ENCODE results near the gene MAP3K20.
"Not testable (repeated sequence)": the region's sequence is repeated elsewhere in the genome, so short reads cannot be mapped to it uniquely, and the experiment has no call there.

MAP3K20 gene

DNA sequence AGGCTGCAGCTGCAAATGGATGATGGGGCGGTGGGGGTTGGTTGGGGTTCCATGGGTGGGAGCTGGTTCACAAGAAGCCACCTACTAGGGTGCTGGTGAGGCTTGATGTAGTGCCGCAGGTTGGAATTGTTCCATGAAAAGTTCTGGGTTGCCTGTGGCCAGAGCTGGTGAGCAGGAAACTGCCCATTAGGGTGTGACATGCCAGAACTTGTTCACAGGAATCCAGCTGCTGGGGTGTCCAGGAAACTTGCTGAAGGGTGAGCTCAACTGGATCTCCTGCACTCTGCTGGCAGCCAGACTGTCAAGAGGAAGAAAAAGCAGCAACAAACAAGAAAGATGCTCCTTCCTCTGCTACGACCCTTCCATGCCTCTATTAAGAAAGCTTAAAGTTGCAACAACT, 48.8 kb downstream of the MAP3K20 start:
- Histone ChIP-seq H3K9ac (ENCODE audit: low read length in 2 of 2) (no peak overlapping the region), H3K4me3 (ENCODE audit: low read length in 2 of 2) (no peak overlapping the region), H3K4me1 (ENCODE audit: control insufficient read depth, insufficient read depth, low read length) (peaks cover 14% of the 10 kb centered on the region), H3K9me3 (ENCODE audit: control insufficient read depth in 2 of 2, low read length in 2 of 2) (no peaks in the 10 kb centered on the region), H3K27me3 (ENCODE audit: control insufficient read depth in 1 of 2, insufficient read depth in 2 of 2, low read length in 2 of 2) (no peaks in the 10 kb centered on the region), H3K36me3 (ENCODE audit: control insufficient read depth in 2 of 2, insufficient read depth in 2 of 2, low read length in 2 of 2) (peaks cover 0 to 2% of the 10 kb centered on the region in 2 donors), H3K27ac (ENCODE audit: low read length) (peak overlapping the region; percentile 41)

DNA sequence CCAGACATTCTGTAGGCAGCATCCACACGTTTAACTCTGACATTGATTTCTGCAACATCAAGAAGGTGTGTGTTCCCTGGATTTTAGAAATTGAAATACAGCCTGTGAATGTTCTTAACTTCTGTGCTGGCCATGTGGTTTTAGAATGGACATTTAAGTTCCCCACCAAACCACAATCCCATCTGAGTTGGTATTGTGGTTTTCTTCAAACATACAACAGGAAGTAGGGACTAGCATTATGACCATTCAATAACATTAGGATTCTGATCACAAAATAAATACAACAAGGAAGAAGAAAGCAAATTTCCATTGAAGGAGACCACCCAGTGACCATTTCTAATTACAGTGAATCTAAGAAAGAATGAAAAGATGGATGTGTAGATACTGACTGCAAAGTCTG, 51.2 kb downstream of the MAP3K20 start:
- peaks cover 5% of the 10 kb centered on the region for H3K4me1 ChIP-seq (ENCODE audit: control insufficient read depth, insufficient read depth, low read length)
- H3K27me3 ChIP-seq (ENCODE audit: control insufficient read depth in 1 of 2, insufficient read depth in 2 of 2, low read length in 2 of 2), result no peaks in the 10 kb centered on the region
- no peak overlapping the region for H3K9ac ChIP-seq (ENCODE audit: low read length in 2 of 2)

DNA sequence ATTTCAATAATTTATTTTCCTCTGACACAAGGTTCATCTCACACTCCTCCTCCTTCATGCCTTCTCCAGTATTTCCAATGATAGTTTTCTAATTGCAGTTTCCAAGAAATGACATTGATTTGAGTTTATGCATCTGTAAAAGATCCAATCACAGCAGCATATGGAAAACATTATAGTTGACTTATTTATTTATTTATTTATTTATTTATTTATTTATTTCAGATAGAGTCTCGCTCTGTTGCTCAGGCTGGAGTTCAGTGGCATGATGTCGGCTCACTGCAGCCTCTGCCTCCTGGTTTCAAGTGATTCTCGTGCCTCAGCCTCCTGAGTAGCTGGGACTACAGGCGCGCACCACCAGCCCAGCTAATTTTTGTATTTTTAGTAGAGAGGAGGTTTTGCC, 52.5 kb downstream of the MAP3K20 start:
- not testable (repeated sequence) for H3K27ac ChIP-seq (ENCODE audit: low read length); H3K9me3 ChIP-seq (ENCODE audit: control insufficient read depth in 2 of 2, low read length in 2 of 2); H3K4me1 ChIP-seq (ENCODE audit: control insufficient read depth, insufficient read depth, low read length); H3K9ac ChIP-seq (ENCODE audit: low read length in 2 of 2); H3K27me3 ChIP-seq (ENCODE audit: control insufficient read depth in 1 of 2, insufficient read depth in 2 of 2, low read length in 2 of 2); H3K4me3 ChIP-seq (ENCODE audit: low read length in 2 of 2); H3K36me3 ChIP-seq (ENCODE audit: control insufficient read depth in 2 of 2, insufficient read depth in 2 of 2, low read length in 2 of 2)

More for the DNA sequence above, 51.2 kb downstream of the MAP3K20 start:
- H3K9me3 ChIP-seq (ENCODE audit: control insufficient read depth in 2 of 2, low read length in 2 of 2), result no peaks in the 10 kb centered on the region
- no peak overlapping the region for H3K27ac ChIP-seq (ENCODE audit: low read length)
- no peak overlapping the region for H3K4me3 ChIP-seq (ENCODE audit: low read length in 2 of 2)
- H3K36me3 ChIP-seq (ENCODE audit: control insufficient read depth in 2 of 2, insufficient read depth in 2 of 2, low read length in 2 of 2), result peaks cover 0 to 2% of the 10 kb centered on the region in 2 donors

DNA sequence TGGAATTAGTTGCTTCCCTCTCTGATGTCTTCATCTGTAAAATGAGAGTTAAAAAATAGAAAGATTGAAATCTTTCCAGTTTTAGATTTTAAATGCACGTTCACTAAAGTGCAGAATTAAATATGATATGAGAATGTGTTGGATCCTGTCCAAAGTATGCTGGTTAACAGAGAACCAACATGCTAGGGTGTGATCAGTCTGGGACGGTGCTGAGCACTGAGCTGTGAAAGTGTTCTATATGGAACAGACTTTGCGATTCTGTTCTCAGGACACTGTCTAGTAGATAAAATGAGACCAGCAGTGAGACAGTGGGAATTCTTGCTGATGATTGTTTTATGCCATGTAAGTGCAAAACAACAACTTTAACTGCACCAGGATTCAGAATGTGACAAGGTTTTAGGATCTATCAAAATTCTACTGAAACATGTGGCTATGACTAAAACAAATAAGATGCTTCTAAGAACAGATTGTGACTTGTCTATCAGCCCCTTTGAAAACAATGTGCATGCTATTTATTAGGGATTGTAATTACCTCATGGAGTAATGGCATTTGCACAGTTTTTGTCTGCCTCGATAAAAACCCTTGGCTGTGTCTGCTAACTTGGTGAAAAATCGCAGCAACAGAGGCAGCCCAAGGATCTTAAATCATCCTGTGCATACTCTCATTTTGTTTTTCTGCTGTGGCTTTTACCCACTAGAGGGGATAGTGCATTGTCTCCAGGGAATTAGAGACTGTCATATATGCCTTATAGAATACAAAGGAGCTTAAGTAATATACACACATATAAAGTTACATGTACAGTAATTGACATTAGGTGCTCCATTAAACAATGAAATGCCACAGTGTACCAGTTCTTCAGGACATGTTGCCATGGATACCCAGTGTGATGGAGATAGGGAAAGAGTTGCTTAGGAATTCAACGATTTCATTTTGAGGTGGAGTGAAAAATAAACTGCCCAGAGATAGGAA, 55.1 kb downstream of the MAP3K20 start:
- Histone ChIP-seq H3K27me3 (ENCODE audit: control insufficient read depth in 1 of 2, insufficient read depth in 2 of 2, low read length in 2 of 2) (no peaks in the 10 kb centered on the region), H3K36me3 (ENCODE audit: control insufficient read depth in 2 of 2, insufficient read depth in 2 of 2, low read length in 2 of 2) (no peaks in the 10 kb centered on the region), H3K4me3 (ENCODE audit: low read length in 2 of 2) (no peak overlapping the region), H3K4me1 (ENCODE audit: control insufficient read depth, insufficient read depth, low read length) (peaks cover 4% of the 10 kb centered on the region), H3K9ac (ENCODE audit: low read length in 2 of 2) (no peak overlapping the region), H3K27ac (ENCODE audit: low read length) (no peak overlapping the region), H3K9me3 (ENCODE audit: control insufficient read depth in 2 of 2, low read length in 2 of 2) (no peaks in the 10 kb centered on the region)

DNA sequence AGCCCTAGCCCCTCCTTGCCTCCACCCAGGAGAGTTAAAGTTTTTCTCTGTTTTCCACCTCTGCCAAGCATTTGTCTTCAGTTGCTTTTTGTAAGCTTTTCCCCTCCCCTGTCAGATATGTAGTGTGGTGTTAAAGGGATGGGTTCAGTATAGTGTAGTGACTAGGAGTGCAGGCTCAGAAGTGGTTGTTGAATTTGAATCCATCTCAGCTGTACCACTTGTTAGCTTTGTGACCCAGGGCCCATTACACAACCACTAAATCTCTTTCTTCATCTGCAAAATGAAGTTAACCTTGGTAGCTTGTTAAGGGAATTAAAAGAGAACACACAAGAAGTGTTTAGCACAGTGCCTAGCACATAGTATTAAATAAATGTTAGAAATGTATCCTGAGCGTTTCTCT, 56.9 kb downstream of the MAP3K20 start:
- peak overlapping the region in 1 of 2 donors; percentile 29 for H3K9ac ChIP-seq (ENCODE audit: low read length in 2 of 2)
- peaks cover 4% of the 10 kb centered on the region for H3K4me1 ChIP-seq (ENCODE audit: control insufficient read depth, insufficient read depth, low read length)
- no peaks in the 10 kb centered on the region for H3K27me3 ChIP-seq (ENCODE audit: control insufficient read depth in 1 of 2, insufficient read depth in 2 of 2, low read length in 2 of 2)
- no peaks in the 10 kb centered on the region for H3K36me3 ChIP-seq (ENCODE audit: control insufficient read depth in 2 of 2, insufficient read depth in 2 of 2, low read length in 2 of 2)
- peak overlapping the region in 1 of 2 donors; percentile 17 for H3K4me3 ChIP-seq (ENCODE audit: low read length in 2 of 2)
- no peak overlapping the region for H3K27ac ChIP-seq (ENCODE audit: low read length)
- H3K9me3 ChIP-seq (ENCODE audit: control insufficient read depth in 2 of 2, low read length in 2 of 2), result no peaks in the 10 kb centered on the region

DNA sequence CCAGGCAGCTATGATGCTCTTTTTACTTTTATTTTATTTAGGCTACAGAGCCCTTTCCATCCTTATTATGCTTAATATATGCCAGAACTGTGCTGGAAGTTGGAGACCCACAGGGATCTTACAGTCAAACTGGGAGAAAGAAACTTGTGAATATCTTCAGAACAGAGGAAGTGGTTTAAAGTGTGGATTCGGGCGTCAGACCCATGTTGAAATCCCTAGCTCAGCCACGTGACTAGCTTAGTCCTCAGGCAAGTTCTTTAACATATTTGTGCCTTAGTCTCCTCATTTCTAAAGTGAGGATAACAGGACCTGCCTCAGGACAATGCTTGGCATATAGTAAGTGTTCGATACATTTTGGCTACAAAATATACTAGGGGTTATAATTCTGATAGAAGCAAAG, 59.1 kb downstream of the MAP3K20 start:
- peaks cover 4% of the 10 kb centered on the region for H3K4me1 ChIP-seq (ENCODE audit: control insufficient read depth, insufficient read depth, low read length)
- H3K36me3 ChIP-seq (ENCODE audit: control insufficient read depth in 2 of 2, insufficient read depth in 2 of 2, low read length in 2 of 2), result no peaks in the 10 kb centered on the region
- H3K9me3 ChIP-seq (ENCODE audit: control insufficient read depth in 2 of 2, low read length in 2 of 2), result no peaks in the 10 kb centered on the region
- no peak overlapping the region for H3K9ac ChIP-seq (ENCODE audit: low read length in 2 of 2)
- H3K4me3 ChIP-seq (ENCODE audit: low read length in 2 of 2), result no peak overlapping the region
- H3K27me3 ChIP-seq (ENCODE audit: control insufficient read depth in 1 of 2, insufficient read depth in 2 of 2, low read length in 2 of 2), result no peaks in the 10 kb centered on the region
- no peak overlapping the region for H3K27ac ChIP-seq (ENCODE audit: low read length)

DNA sequence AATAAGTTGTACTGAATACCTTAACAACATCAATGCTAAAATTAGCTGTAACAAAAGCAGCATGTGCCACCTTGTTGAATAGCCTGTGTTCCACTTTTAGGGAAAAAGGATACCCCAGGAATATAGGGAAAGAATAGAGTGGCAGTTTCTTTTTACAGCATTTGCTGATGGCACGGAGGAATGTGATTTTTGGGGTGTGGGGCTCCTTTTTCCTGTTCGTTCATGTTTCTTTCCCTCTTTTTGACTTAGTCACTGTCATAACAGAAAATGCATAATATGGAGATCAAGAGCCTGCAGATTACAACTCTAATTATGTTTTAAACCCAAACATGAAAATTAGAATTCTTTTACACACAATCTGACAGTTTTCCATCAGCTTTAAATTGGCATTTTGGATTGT, 60.4 kb downstream of the MAP3K20 start:
- Histone ChIP-seq H3K9ac (ENCODE audit: low read length in 2 of 2) (no peak overlapping the region), H3K4me3 (ENCODE audit: low read length in 2 of 2) (no peak overlapping the region), H3K4me1 (ENCODE audit: control insufficient read depth, insufficient read depth, low read length) (peaks cover 4% of the 10 kb centered on the region), H3K36me3 (ENCODE audit: control insufficient read depth in 2 of 2, insufficient read depth in 2 of 2, low read length in 2 of 2) (no peaks in the 10 kb centered on the region), H3K27ac (ENCODE audit: low read length) (no peak overlapping the region), H3K9me3 (ENCODE audit: control insufficient read depth in 2 of 2, low read length in 2 of 2) (no peaks in the 10 kb centered on the region), H3K27me3 (ENCODE audit: control insufficient read depth in 1 of 2, insufficient read depth in 2 of 2, low read length in 2 of 2) (no peaks in the 10 kb centered on the region)

DNA sequence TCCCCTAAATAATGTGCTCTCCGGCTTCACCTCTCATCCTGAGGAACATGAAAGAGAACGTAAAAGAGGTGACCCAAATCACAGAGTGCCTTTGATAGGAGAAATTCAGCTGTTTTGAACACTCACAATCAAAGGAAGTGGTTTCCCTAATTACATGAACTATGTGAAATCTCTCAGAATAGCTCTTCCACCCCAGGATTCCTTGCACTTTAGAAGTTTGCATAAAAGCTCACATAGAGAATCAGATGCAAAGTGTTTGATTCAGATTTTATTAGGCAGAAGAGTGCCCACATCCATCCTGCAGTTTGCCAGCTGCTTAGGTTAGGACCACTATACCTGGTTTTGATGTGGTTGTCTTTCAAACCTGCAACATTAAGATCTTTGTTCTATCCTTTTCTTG, 61.0 kb downstream of the MAP3K20 start:
- H3K36me3 ChIP-seq (ENCODE audit: control insufficient read depth in 2 of 2, insufficient read depth in 2 of 2, low read length in 2 of 2), result no peaks in the 10 kb centered on the region
- H3K9ac ChIP-seq (ENCODE audit: low read length in 2 of 2), result no peak overlapping the region
- peaks cover 4% of the 10 kb centered on the region for H3K4me1 ChIP-seq (ENCODE audit: control insufficient read depth, insufficient read depth, low read length)
- no peaks in the 10 kb centered on the region for H3K27me3 ChIP-seq (ENCODE audit: control insufficient read depth in 1 of 2, insufficient read depth in 2 of 2, low read length in 2 of 2)
- no peak overlapping the region for H3K27ac ChIP-seq (ENCODE audit: low read length)
- H3K4me3 ChIP-seq (ENCODE audit: low read length in 2 of 2), result no peak overlapping the region
- no peaks in the 10 kb centered on the region for H3K9me3 ChIP-seq (ENCODE audit: control insufficient read depth in 2 of 2, low read length in 2 of 2)

DNA sequence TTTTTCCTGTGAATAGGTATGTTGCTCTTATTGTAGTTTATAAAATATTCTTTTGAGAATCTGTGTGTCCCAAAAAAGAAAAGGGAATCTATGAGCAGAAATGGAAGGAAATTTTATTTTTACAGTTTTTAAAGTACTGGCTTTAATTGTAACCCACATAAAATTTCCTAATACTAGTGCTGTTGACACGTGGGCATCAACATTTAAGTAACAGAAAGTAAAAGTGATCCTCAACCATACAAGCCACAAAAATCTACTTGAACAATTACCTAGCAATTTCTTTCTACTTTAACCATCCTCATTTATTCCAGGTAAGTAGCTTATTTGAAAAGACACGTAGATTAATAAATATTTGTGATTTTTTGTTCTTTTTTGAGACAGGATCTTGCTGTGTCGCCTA, 62.0 kb downstream of the MAP3K20 start:
- H3K27ac ChIP-seq (ENCODE audit: low read length), result no peak overlapping the region
- no peaks in the 10 kb centered on the region for H3K9me3 ChIP-seq (ENCODE audit: control insufficient read depth in 2 of 2, low read length in 2 of 2)
- no peaks in the 10 kb centered on the region for H3K36me3 ChIP-seq (ENCODE audit: control insufficient read depth in 2 of 2, insufficient read depth in 2 of 2, low read length in 2 of 2)
- H3K27me3 ChIP-seq (ENCODE audit: control insufficient read depth in 1 of 2, insufficient read depth in 2 of 2, low read length in 2 of 2), result no peaks in the 10 kb centered on the region
- no peak overlapping the region for H3K4me3 ChIP-seq (ENCODE audit: low read length in 2 of 2)
- H3K9ac ChIP-seq (ENCODE audit: low read length in 2 of 2), result no peak overlapping the region
- no peaks in the 10 kb centered on the region for H3K4me1 ChIP-seq (ENCODE audit: control insufficient read depth, insufficient read depth, low read length)

DNA sequence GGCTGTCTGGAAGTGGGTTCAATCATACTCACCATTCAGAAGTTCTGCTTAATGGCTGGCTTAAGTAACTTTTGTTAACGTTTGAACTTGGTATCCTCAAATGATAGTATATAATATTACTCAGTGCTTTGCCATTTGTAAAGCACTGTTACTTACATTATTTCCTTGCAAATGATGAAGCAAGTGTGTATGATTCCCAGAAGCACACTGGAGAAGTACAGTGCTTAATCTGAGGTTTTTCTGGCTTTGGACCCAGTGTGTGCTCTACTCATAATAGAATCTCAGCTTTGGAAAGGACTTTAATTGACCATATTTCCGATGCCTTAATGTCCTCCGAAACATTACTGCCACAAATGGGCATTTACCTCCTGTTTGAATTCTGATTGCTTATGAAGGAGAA, 63.3 kb downstream of the MAP3K20 start:
- no peaks in the 10 kb centered on the region for H3K4me1 ChIP-seq (ENCODE audit: control insufficient read depth, insufficient read depth, low read length)
- H3K27ac ChIP-seq (ENCODE audit: low read length), result no peak overlapping the region
- H3K4me3 ChIP-seq (ENCODE audit: low read length in 2 of 2), result no peak overlapping the region
- H3K9me3 ChIP-seq (ENCODE audit: control insufficient read depth in 2 of 2, low read length in 2 of 2), result no peaks in the 10 kb centered on the region
- H3K27me3 ChIP-seq (ENCODE audit: control insufficient read depth in 1 of 2, insufficient read depth in 2 of 2, low read length in 2 of 2), result no peaks in the 10 kb centered on the region
- no peak overlapping the region for H3K9ac ChIP-seq (ENCODE audit: low read length in 2 of 2)
- no peaks in the 10 kb centered on the region for H3K36me3 ChIP-seq (ENCODE audit: control insufficient read depth in 2 of 2, insufficient read depth in 2 of 2, low read length in 2 of 2)

DNA sequence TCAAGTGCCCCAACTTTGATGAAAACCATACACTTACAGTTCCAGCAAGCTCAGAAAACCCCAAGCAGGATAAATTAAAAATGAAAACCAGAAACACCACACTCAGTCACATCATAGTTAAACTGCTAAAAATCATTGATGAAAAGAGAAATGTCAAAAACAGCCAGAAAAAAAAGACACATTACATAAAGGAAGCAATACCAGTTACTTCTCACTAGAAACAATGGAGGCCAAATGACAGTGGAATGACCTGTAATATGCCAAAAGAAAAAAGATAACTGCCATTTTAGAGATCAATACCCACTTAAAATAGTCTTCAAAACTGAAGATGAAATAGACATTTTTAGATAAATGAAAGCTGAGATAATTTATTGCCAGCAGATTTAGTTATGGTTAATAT, 66.0 kb downstream of the MAP3K20 start:
- Histone ChIP-seq H3K9ac (ENCODE audit: low read length in 2 of 2) (no peak overlapping the region), H3K27me3 (ENCODE audit: control insufficient read depth in 1 of 2, insufficient read depth in 2 of 2, low read length in 2 of 2) (no peaks in the 10 kb centered on the region), H3K9me3 (ENCODE audit: control insufficient read depth in 2 of 2, low read length in 2 of 2) (no peaks in the 10 kb centered on the region), H3K36me3 (ENCODE audit: control insufficient read depth in 2 of 2, insufficient read depth in 2 of 2, low read length in 2 of 2) (no peaks in the 10 kb centered on the region), H3K27ac (ENCODE audit: low read length) (no peak overlapping the region), H3K4me1 (ENCODE audit: control insufficient read depth, insufficient read depth, low read length) (no peaks in the 10 kb centered on the region), H3K4me3 (ENCODE audit: low read length in 2 of 2) (no peak overlapping the region)

Data from stomach smooth muscle (tissue), 2 donors.